DOHH2 (cell line): Measurements from ENCODE around the gene KRT40.

Experiments used
- H3F3A ChIP-seq: fragments of 200-600 bp; sonication (generic), shearing (Covaris generic); 2 replicates; pipeline ENCODE4 v1.6.0; 2016; ENCODE audit warnings: antibody characterized with exemption, mild to moderate bottlenecking; ENCODE audit not compliant: control insufficient read depth, insufficient read depth
- H3K27ac ChIP-seq: fragments of 200-600 bp; sonication (generic); 2 replicates; pipeline ENCODE4 v1.5.1; 2014; ENCODE audit warnings: low read depth, mild to moderate bottlenecking, low read length, moderate library complexity
- H3K27me3 ChIP-seq: fragments of 200-600 bp; sonication (generic); 2 replicates; pipeline ENCODE4 v1.6.1; 2014; ENCODE audit warnings: mild to moderate bottlenecking, low read length, mixed read lengths; ENCODE audit not compliant: control insufficient read depth
- H3K36me3 ChIP-seq: fragments of 200-600 bp; sonication (generic); 2 replicates; pipeline ENCODE4 v1.6.1; 2014; ENCODE audit warnings: mild to moderate bottlenecking, low read length, moderate library complexity, mixed read lengths; ENCODE audit not compliant: control insufficient read depth
- H3K4me1 ChIP-seq: fragments of 200-600 bp; sonication (generic); 2 replicates; pipeline ENCODE4 v1.6.1; 2014; ENCODE audit warnings: mild to moderate bottlenecking, low read length, mixed read lengths; ENCODE audit not compliant: control insufficient read depth
- H3K4me2 ChIP-seq: fragments of 200-600 bp; sonication (generic); 2 replicates; pipeline ENCODE4 v1.6.0; 2014; ENCODE audit warnings: mild to moderate bottlenecking, low read length, moderate library complexity
- H3K4me3 ChIP-seq: fragments of 200-600 bp; sonication (generic); 2 replicates; pipeline ENCODE4 v1.5.1; 2014; ENCODE audit warnings: mild to moderate bottlenecking, low read length, mixed read lengths
- H3K79me2 ChIP-seq: fragments of 200-600 bp; sonication (generic); 2 replicates; pipeline ENCODE4 v1.6.1; 2014; ENCODE audit warnings: mild to moderate bottlenecking, low read length, mixed read lengths; ENCODE audit not compliant: control insufficient read depth
- H3K9me2 ChIP-seq: fragments of 200-600 bp; sonication (generic); replicated peaks from 2 replicates; pipeline ENCODE4 v1.6.1; 2014; ENCODE audit warnings: mild to moderate bottlenecking, low read length, mixed read lengths; ENCODE audit not compliant: control insufficient read depth
- H3K9me3 ChIP-seq: fragments of 200-600 bp; sonication (generic); 2 replicates; pipeline ENCODE4 v1.6.1; 2014; ENCODE audit warnings: antibody characterized with exemption, low read length, mixed read lengths; ENCODE audit not compliant: control insufficient read depth, insufficient read depth
- H4K20me1 ChIP-seq: fragments of 200-600 bp; sonication (generic); 2 replicates; pipeline ENCODE4 v1.6.0; 2014; ENCODE audit warnings: low read depth, mild to moderate bottlenecking, antibody characterized with exemption, low read length, moderate library complexity; ENCODE audit not compliant: control insufficient read depth, insufficient read depth
- EZH2phosphoT487 ChIP-seq: fragments of 200-600 bp; sonication (generic); IDR thresholded peaks from 2 replicates; pipeline ENCODE4 v1.6.1; 2017; ENCODE audit warnings: borderline replicate concordance, mild to moderate bottlenecking, antibody characterized with exemption, low read length, moderate library complexity, mixed read lengths
- TF ChIP-seq, protein P1 (sequence below): fragments of 200-600 bp; sonication (generic); IDR thresholded peaks from one replicate; pipeline ENCODE4 v1.5.1; 2014; ENCODE audit warnings: antibody characterized with exemption, mild to moderate bottlenecking, low read depth, low read length; ENCODE audit not compliant: poor library complexity, severe bottlenecking

The KRT40 gene

GRCh38 chr17:40958086-40958953, 25.8 kb downstream of the KRT40 start:
- H3K27me3 ChIP-seq: peaks cover 4% of the 10 kb centered on the region; the same call in 1 of the 2 replicates
- H3K4me3 ChIP-seq: no peak overlapping the region
- no peak overlapping the region for H3K4me2 ChIP-seq
- no peaks in the 10 kb centered on the region for H3K4me1 ChIP-seq
- no peaks in the 10 kb centered on the region for H3K36me3 ChIP-seq
- no peak overlapping the region for H3K27ac ChIP-seq
- H3K9me2 ChIP-seq: no peaks in the 10 kb centered on the region
- no peaks in the 10 kb centered on the region for H3F3A ChIP-seq
- H3K79me2 ChIP-seq: no peaks in the 10 kb centered on the region
- H4K20me1 ChIP-seq: no peaks in the 10 kb centered on the region
- TF ChIP-seq, protein P1, sequence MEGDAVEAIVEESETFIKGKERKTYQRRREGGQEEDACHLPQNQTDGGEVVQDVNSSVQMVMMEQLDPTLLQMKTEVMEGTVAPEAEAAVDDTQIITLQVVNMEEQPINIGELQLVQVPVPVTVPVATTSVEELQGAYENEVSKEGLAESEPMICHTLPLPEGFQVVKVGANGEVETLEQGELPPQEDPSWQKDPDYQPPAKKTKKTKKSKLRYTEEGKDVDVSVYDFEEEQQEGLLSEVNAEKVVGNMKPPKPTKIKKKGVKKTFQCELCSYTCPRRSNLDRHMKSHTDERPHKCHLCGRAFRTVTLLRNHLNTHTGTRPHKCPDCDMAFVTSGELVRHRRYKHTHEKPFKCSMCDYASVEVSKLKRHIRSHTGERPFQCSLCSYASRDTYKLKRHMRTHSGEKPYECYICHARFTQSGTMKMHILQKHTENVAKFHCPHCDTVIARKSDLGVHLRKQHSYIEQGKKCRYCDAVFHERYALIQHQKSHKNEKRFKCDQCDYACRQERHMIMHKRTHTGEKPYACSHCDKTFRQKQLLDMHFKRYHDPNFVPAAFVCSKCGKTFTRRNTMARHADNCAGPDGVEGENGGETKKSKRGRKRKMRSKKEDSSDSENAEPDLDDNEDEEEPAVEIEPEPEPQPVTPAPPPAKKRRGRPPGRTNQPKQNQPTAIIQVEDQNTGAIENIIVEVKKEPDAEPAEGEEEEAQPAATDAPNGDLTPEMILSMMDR: no peak
- TF ChIP-seq EZH2phosphoT487: no peak
- H3K9me3 ChIP-seq: no peaks in the 10 kb centered on the region

DNA sequence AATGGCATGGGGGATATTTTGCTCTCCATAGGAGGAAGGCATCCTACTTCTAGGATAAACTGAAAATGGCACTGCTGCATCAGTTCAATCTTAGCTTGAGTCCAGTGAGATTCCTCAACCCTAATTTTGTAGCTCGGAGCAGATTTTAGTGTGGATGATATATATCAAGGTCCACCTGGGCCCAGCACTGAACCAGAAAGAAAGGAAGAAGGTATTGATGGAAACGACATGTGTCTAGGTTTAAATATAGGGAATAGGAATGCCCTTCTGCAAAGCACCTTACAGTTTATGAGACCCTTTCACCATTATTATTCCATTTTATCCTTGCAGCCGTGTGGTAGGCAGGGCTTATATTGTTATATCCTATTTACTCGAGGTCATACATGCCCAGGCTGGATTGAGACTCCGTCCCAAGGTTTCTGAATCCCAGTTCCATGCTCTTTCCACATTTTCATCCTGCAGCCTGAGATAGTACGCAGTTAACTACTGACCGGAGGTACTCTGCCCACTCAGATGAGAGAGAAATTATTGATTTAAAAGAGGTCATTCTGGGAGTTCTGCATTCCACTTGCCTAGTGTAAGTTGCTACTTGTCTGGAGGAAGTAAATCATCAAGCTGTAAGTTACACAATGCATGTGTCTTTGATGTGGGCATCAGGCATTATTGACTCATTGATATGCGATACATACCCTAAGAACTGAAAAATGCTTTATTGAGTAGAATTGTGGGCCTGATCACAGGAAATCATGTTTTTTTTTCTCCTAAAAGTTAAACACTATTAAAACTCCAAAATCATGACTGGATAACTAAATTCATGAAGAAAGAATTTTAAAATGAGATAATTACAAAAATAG, 27.5 kb downstream of the KRT40 start:
- Histone ChIP-seq H3K27ac (no peak overlapping the region), H3K4me3 (no peak overlapping the region), H3K27me3 (peaks cover under 1% of the 10 kb centered on the region), H3F3A (no peaks in the 10 kb centered on the region), H3K79me2 (no peaks in the 10 kb centered on the region), H3K9me2 (no peaks in the 10 kb centered on the region), H3K4me2 (no peak overlapping the region), H3K4me1 (no peaks in the 10 kb centered on the region), H4K20me1 (no peaks in the 10 kb centered on the region), H3K9me3 (no peaks in the 10 kb centered on the region), H3K36me3 (no peaks in the 10 kb centered on the region)
- no peak for TF ChIP-seq EZH2phosphoT487
- TF ChIP-seq, protein P1: no peak

DNA sequence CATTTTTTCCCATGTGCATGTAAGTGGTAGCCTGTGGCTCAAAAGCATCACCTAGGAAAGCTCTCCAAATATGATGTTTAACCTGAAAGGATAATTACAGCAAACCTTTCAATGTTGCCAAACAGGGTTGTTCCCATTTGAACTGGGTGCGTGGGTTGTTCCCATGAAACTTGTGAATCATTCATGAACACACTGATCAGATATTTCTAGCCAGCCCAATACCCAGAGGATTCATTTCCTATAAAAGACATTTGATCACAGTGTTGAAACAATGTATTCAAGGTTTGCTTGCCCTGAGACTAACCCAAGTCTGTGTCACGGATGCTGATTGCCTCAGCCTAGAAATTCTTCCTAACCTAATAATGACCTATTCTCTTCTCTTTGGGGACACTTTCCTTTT, 30.2 kb downstream of the KRT40 start:
- H3K36me3 ChIP-seq: no peaks in the 10 kb centered on the region
- H3K27me3 ChIP-seq: no peaks in the 10 kb centered on the region; the same call in none of the 2 replicates
- H4K20me1 ChIP-seq: no peaks in the 10 kb centered on the region
- no peak overlapping the region for H3K27ac ChIP-seq
- no peak overlapping the region for H3K4me2 ChIP-seq
- no peaks in the 10 kb centered on the region for H3K4me1 ChIP-seq
- no peaks in the 10 kb centered on the region for H3F3A ChIP-seq
- H3K4me3 ChIP-seq: no peak overlapping the region
- H3K79me2 ChIP-seq: no peaks in the 10 kb centered on the region
- H3K9me2 ChIP-seq: no peaks in the 10 kb centered on the region
- H3K9me3 ChIP-seq: no peaks in the 10 kb centered on the region
- TF ChIP-seq EZH2phosphoT487: no peak
- TF ChIP-seq, protein P1: no peak
